ENCODE results near the gene PLCG1.

- TF ChIP-seq CTCF (conservative IDR thresholded peaks at IDR 0.05; ENCODE audit: low read depth, low read length) (no peak), EZH2 (IDR thresholded peaks at IDR 0.05; ENCODE audit: low read length, unreplicated experiment) (no peak), EZH2phosphoT487 (IDR thresholded peaks at IDR 0.05; ENCODE audit: borderline replicate concordance, low read length) (no peak)
These were observed 20.8 kb downstream of the PLCG1 start for GRCh38 chr20:41158082-41158625.

Measured in PC-3 (cell line).